Measurements from ENCODE around the gene KCNQ4.

Gene KCNQ4

GRCh38 chr1:40860706-40861223 lies 77.2 kb downstream of the KCNQ4 start:
- TF ChIP-seq CTCF (IDR thresholded peaks at IDR 0.05), result no peak

DNA sequence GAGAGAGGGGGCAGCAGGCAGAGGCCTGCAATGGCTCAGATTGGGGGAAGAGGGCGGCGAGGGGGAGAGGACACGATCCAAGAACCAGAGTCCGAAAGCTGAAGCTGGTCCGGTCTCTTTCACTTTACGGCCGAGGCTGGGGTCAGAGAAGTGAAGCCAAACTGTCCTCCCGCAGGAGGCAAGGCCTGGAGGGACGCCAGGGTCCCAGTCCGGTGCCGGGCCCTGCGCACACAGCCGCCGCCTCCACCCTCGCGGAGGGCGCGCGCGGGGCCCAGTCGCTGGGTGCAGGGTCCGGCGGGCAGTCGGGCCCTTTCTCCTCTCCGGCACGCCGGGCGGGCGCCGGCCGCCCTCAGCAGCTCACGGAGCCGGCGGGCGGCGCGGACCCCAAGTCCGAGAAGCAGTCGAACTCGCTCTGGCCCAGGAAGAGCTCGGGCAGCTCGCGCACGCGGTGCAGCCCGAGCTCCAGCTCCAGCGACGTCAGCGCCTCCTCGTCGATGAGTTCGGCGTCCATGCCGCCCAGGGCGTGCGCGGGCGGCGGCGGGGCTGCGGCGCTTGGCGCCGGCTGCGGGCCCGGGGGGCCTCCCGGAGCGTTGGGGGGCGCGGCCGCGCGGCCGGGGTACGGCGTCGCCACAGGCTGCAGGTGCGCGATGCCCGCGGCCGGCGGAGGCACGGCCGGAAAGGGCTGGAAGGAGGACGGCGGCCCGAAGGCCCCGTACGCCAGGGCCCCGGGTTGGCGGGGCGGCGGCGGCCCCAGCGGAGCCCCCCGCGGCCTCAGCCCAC lies 77.8 kb downstream of the KCNQ4 start:
- no peak for TF ChIP-seq CTCF (IDR thresholded peaks at IDR 0.05)

GRCh38 chr1:40862008-40862863 lies 78.6 kb downstream of the KCNQ4 start, which contains the start of gene CITED4:
CITED4 (minus strand) TSS chr1:40862363; CDS start chr1:40862127, 236 bp downstream.
- no peak for TF ChIP-seq CTCF (IDR thresholded peaks at IDR 0.05)

- no peak for TF ChIP-seq CTCF (IDR thresholded peaks at IDR 0.05)
Measured at GRCh38 chr1:40868051-40868723, 84.6 kb downstream of the KCNQ4 start.

- no peak for TF ChIP-seq CTCF (IDR thresholded peaks at IDR 0.05)
Measured at GRCh38 chr1:40870135-40870728, 86.6 kb downstream of the KCNQ4 start.

- no peak for TF ChIP-seq CTCF (IDR thresholded peaks at IDR 0.05)
Measured at GRCh38 chr1:40872276-40872675, 88.7 kb downstream of the KCNQ4 start.

Measured in LNCAP (cell line).